Measurements from ENCODE around the gene PARD3B.

- TF ChIP-seq CTCF (IDR thresholded peaks at IDR 0.05) (no peak), POLR2A (IDR thresholded peaks at IDR 0.05) (no peak)
Measured at GRCh38 chr2:205580212-205580987, 1035.1 kb downstream of the PARD3B start.
